ENCODE data around the gene CD274. TPM values are rescaled to one million over a fixed set of nuclear protein-coding genes. Genes with fewer than 3 reads are reported as not detected.
"Not testable (repeated sequence)": the region's sequence is repeated elsewhere in the genome, so short reads cannot be mapped to it uniquely, and the experiment has no call there.

The CD274 gene
- total RNA-seq, 1 donor from 2014 or later = not detected

GRCh38 chr9:5428172-5428571 lies 22.2 kb upstream of the CD274 start:
- H3K27ac Mint-ChIP-seq (ENCODE audit: unreplicated experiment) = no peak overlapping the region
- no peak for TF ChIP-seq CTCF (IDR thresholded peaks at IDR 0.05; ENCODE audit: partially characterized antibody, unreplicated experiment)
- no peaks in the 10 kb centered on the region for H3K4me1 Mint-ChIP-seq (ENCODE audit: low read depth, unreplicated experiment)
- no peak for DNase-seq
- H3K36me3 Mint-ChIP-seq (ENCODE audit: unreplicated experiment) = peaks cover 11% of the 10 kb centered on the region
- no peak overlapping the region for H3K4me3 Mint-ChIP-seq (ENCODE audit: unreplicated experiment)
- H3K27me3 Mint-ChIP-seq (ENCODE audit: unreplicated experiment) = no peaks in the 10 kb centered on the region
- H3K9me3 Mint-ChIP-seq (ENCODE audit: unreplicated experiment) = peaks cover 4% of the 10 kb centered on the region

- H3K4me3 Mint-ChIP-seq (ENCODE audit: unreplicated experiment) = no peak overlapping the region
- TF ChIP-seq CTCF (IDR thresholded peaks at IDR 0.05; ENCODE audit: partially characterized antibody, unreplicated experiment) = no peak
- H3K4me1 Mint-ChIP-seq (ENCODE audit: low read depth, unreplicated experiment) = no peaks in the 10 kb centered on the region
- peaks cover 5% of the 10 kb centered on the region for H3K9me3 Mint-ChIP-seq (ENCODE audit: unreplicated experiment)
- H3K27ac Mint-ChIP-seq (ENCODE audit: unreplicated experiment) = no peak overlapping the region
- no peak for DNase-seq
- H3K36me3 Mint-ChIP-seq (ENCODE audit: unreplicated experiment) = peaks cover 13% of the 10 kb centered on the region
- no peaks in the 10 kb centered on the region for H3K27me3 Mint-ChIP-seq (ENCODE audit: unreplicated experiment)
Observed at GRCh38 chr9:5428794-5429528, 21.4 kb upstream of the CD274 start.

GRCh38 chr9:5429873-5430564 lies 20.3 kb upstream of the CD274 start:
- Mint-ChIP-seq H3K4me1 (ENCODE audit: low read depth, unreplicated experiment) (no peaks in the 10 kb centered on the region), H3K4me3 (ENCODE audit: unreplicated experiment) (no peak overlapping the region), H3K27ac (ENCODE audit: unreplicated experiment) (no peak overlapping the region), H3K27me3 (ENCODE audit: unreplicated experiment) (no peaks in the 10 kb centered on the region), H3K36me3 (ENCODE audit: unreplicated experiment) (peaks cover 13% of the 10 kb centered on the region), H3K9me3 (ENCODE audit: unreplicated experiment) (peaks cover 7% of the 10 kb centered on the region)
- DNase-seq = no peak
- TF ChIP-seq CTCF (IDR thresholded peaks at IDR 0.05; ENCODE audit: partially characterized antibody, unreplicated experiment) = no peak

GRCh38 chr9:5430912-5431311 lies 19.4 kb upstream of the CD274 start:
- Mint-ChIP-seq H3K4me1 (ENCODE audit: low read depth, unreplicated experiment) (no peaks in the 10 kb centered on the region), H3K27me3 (ENCODE audit: unreplicated experiment) (no peaks in the 10 kb centered on the region), H3K36me3 (ENCODE audit: unreplicated experiment) (peaks cover 19% of the 10 kb centered on the region), H3K4me3 (ENCODE audit: unreplicated experiment) (no peak overlapping the region), H3K9me3 (ENCODE audit: unreplicated experiment) (peaks cover 8% of the 10 kb centered on the region), H3K27ac (ENCODE audit: unreplicated experiment) (no peak overlapping the region)
- no peak for TF ChIP-seq CTCF (IDR thresholded peaks at IDR 0.05; ENCODE audit: partially characterized antibody, unreplicated experiment)
- no peak for DNase-seq

- H3K27me3 Mint-ChIP-seq (ENCODE audit: unreplicated experiment); H3K4me1 Mint-ChIP-seq (ENCODE audit: low read depth, unreplicated experiment); DNase-seq; H3K27ac Mint-ChIP-seq (ENCODE audit: unreplicated experiment); H3K4me3 Mint-ChIP-seq (ENCODE audit: unreplicated experiment): not testable (repeated sequence)
- peaks cover 11% of the 10 kb centered on the region for H3K9me3 Mint-ChIP-seq (ENCODE audit: unreplicated experiment)
- peaks cover 19% of the 10 kb centered on the region for H3K36me3 Mint-ChIP-seq (ENCODE audit: unreplicated experiment)
Observed at GRCh38 chr9:5432890-5433289, 17.5 kb upstream of the CD274 start.

GRCh38 chr9:5433328-5433727 lies 17.0 kb upstream of the CD274 start:
- H3K4me3 Mint-ChIP-seq (ENCODE audit: unreplicated experiment); H3K27me3 Mint-ChIP-seq (ENCODE audit: unreplicated experiment); H3K4me1 Mint-ChIP-seq (ENCODE audit: low read depth, unreplicated experiment); DNase-seq; H3K27ac Mint-ChIP-seq (ENCODE audit: unreplicated experiment): not testable (repeated sequence)
- Mint-ChIP-seq H3K36me3 (ENCODE audit: unreplicated experiment) (peaks cover 19% of the 10 kb centered on the region), H3K9me3 (ENCODE audit: unreplicated experiment) (peaks cover 11% of the 10 kb centered on the region)

GRCh38 chr9:5433841-5434810 lies 16.2 kb upstream of the CD274 start:
- H3K27me3 Mint-ChIP-seq (ENCODE audit: unreplicated experiment); H3K4me1 Mint-ChIP-seq (ENCODE audit: low read depth, unreplicated experiment); DNase-seq; H3K27ac Mint-ChIP-seq (ENCODE audit: unreplicated experiment); H3K4me3 Mint-ChIP-seq (ENCODE audit: unreplicated experiment): not testable (repeated sequence)
- peaks cover 19% of the 10 kb centered on the region for H3K36me3 Mint-ChIP-seq (ENCODE audit: unreplicated experiment)
- peaks cover 13% of the 10 kb centered on the region for H3K9me3 Mint-ChIP-seq (ENCODE audit: unreplicated experiment)
